NCI-H226 (cell line): Measurements from ENCODE around the gene PTDSS2.

Source experiments
- DNase-seq: peaks from one replicate; pipeline ENCODE4 v3.0.0-alpha.2; 2015

Gene PTDSS2

GRCh38 chr11:533586-534395 is 83.7 kb downstream of the PTDSS2 start:
- DNase-seq: no peak

DNA sequence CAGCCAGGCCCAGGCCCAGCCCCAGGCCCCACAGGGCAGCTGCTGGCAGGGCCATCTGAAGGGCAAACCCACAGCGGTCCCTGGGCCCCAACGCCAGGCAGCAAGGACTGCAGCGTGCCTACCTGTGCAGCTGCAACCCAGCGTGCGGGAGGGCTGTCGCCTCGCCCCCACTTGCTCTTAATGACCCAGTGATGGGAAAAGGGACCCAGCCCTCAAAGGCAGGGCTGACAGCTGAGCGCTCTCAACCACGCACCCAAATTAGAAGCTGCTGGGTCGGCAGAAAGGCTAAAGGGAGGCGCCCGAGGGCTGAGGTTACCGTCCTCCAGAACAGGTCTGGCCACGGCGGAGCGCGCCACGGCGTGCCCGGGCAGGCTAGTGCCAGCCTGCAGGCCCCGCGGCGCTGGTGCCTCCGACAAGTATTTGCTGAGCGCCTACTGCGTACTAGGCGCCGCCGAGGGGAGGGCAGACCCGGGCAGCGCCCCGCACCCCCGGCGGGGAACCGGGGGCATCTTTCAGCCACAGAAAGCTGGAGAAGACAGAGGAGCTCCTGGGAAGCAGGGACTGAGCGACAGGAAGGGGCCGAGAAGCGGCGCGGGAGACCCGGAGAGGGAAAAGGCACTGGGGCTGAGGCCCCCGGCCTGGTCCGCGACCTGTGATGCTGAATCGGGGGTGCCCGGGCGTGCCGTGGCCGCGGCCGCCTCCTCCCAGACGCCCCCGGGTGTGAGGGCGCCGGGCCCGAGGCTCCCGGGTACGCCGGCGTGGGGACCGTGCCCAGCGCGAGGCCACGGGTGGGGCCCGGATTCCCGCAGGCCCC is 84.5 kb downstream of the PTDSS2 start:
- DNase-seq: no peak

DNA sequence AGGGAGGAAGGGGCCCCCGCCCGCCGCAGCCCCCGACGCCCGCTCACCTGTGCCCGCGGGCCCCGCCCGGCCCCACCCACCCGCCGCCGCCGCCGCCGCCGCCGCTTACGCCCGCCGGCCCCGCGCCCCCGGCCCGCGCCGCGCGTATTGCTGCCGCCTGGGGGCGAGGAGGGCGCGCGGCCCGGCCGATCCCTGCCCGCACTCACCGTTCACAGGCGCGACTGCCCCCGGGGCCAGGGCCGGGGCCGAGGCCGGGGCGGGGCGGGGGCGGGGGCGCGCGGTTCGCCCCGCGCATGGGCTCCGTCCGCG is 85.1 kb downstream of the PTDSS2 start:
- DNase-seq: no peak

GRCh38 chr11:535519-536454 is 85.7 kb downstream of the PTDSS2 start, which contains the start of gene HRAS:
Gene HRAS, minus strand, starts transcription at chr11:535576.
- peak; percentile 87 for DNase-seq

- DNase-seq: peak; percentile 80
Observed at GRCh38 chr11:536841-537621, 87.0 kb downstream of the PTDSS2 start, which contains the start of gene LRRC56. Gene LRRC56, plus strand, starts transcription at chr11:537527. Its CDS starts 3,158 bp downstream, at chr11:540685.

DNA sequence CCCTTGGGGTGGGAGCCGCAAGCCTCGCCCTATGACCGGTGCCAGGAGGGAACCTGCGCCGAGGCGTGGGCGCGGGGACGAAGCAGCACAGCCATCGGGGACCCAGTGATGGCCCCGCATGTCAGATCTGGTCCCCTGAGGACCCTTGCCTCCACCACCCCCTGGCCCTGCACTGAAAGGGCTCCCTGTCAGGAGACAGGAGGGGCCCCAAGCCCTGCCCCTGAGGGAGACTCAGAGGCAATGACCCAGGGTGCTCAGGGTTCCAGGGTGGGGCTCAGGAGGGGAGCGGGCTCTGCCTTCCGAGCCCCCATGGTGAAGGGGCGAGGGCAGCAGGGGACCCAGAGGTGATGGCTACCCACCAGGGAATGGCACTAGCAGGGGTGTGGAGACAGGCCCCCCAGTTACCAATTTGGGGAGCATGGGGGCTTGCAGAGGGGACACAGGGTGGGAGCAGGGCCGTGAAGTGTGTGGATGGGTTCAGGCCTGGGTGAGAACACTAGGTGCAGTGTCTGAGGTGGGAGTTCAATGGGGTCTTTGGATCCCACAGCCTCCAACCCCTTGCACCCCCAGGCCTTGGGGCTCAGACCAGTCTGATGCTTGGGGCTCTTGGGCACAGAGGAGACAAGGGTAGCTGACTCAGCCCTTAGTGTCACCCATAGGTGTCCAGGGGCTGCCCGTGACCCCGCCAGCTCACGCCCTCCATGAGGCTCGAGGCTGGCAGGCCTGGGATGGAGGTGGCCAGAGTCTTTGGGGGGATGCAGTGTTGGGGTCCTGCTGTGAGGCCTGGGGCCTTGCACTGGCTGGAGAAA is 87.7 kb downstream of the PTDSS2 start:
- no peak for DNase-seq

DNA sequence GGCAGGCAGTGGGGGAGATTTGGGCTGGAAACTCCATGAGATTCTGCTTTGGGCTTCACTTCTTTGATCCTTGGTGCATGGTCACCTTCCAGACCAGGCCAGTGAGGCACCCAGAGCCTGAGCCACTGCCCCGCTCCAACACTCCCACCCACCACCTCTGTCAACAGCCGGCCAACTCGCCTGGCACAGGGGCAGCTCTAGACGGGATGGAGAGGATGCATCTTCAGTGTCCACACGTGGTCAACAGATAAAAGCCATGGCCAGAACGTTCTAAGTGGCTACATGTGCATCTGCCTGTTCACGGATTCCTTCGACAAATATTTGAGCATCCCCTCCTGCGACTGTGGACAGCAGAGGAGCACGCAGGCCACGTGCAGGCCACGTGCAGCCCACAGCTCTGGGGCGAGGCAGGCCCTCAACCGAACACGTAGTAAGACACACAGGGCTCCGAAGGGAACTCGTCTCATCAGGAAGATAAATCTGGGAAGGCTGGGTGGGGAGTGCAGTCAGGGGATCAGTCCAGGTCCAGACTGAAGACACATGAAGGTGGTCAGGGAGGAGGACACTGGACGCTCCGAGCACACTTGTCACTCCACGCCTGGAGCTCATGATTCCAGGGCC is 88.5 kb downstream of the PTDSS2 start:
- DNase-seq: no peak

DNA sequence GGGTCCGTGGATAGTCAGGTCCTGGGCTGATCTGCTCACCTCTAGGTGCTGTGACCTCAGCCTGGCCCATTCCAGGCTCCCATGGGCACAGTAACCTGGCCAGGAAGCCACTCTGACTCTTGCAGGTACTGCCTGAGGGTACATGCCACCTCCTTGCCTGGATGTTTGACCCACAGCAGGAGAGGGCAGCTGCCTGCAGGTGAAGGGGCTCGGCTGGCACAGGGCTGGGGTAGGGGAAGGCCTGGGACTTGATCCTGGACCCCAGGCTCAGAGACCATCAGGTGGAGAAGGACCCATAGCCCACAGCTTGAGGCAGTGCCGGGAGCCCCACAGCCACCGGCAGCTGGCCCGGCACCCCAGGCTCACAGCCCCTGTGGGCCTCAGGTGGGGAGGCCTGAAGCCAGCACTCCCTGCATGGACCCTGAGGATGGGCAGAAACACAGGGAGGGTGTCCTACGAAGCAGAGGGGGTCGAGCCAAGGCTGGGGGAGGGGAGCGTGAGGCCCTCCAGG is 89.9 kb downstream of the PTDSS2 start:
- DNase-seq: no peak
